D721Med (cell line): ENCODE results near the gene CLC.
"Not testable (repeated sequence)": the region's sequence is repeated elsewhere in the genome, so short reads cannot be mapped to it uniquely, and the experiment has no call there.

Experiments used
- DNase-seq: peaks from one replicate; pipeline ENCODE4 v3.0.0; 2011; ENCODE audit warnings: low spot score; ENCODE audit not compliant: insufficient read length
- FAIRE-seq: peaks from 2 replicates; lab custom pipeline; 2011; peaks lifted over from hg19 to GRCh38; lab: Jason Lieb, UNC
- CTCF ChIP-seq: IDR thresholded peaks from 2 replicates; pipeline ENCODE4 v1.5.1; 2012; ENCODE audit warnings: mild to moderate bottlenecking, control low read depth; ENCODE audit not compliant: insufficient read depth; ENCODE audit errors: missing control alignments

The CLC gene

GRCh38 chr19:39696387-39696786 is 41.4 kb downstream of the CLC start:
- no peak for DNase-seq
- no peak for FAIRE-seq
- no peak for TF ChIP-seq CTCF

- FAIRE-seq, result no peak
- DNase-seq, result no peak
- no peak for TF ChIP-seq CTCF
Observed at GRCh38 chr19:39695759-39696158, 42.1 kb downstream of the CLC start.

GRCh38 chr19:39692822-39693221 is 45.0 kb downstream of the CLC start:
- no peak for FAIRE-seq
- TF ChIP-seq CTCF, result no peak

GRCh38 chr19:39692166-39692565 is 45.7 kb downstream of the CLC start:
- FAIRE-seq (no peak), DNase-seq (no peak)
- TF ChIP-seq CTCF, result no peak

More at GRCh38 chr19:39692822-39693221, 45.0 kb downstream of the CLC start:
- DNase-seq, result no peak

GRCh38 chr19:39688637-39689036 is 49.2 kb downstream of the CLC start:
- DNase-seq, FAIRE-seq: not testable (repeated sequence)

GRCh38 chr19:39686739-39687138 is 51.1 kb downstream of the CLC start:
- no peak for FAIRE-seq
- no peak for TF ChIP-seq CTCF
- DNase-seq, result no peak

GRCh38 chr19:39684267-39684666 is 53.6 kb downstream of the CLC start:
- TF ChIP-seq CTCF, result no peak
- no peak for FAIRE-seq

GRCh38 chr19:39681416-39681815 is 56.4 kb downstream of the CLC start:
- no peak for DNase-seq
- TF ChIP-seq CTCF, result no peak
- no peak for FAIRE-seq

More at GRCh38 chr19:39684267-39684666, 53.6 kb downstream of the CLC start:
- DNase-seq, result no peak
